Endodermal cell (in vitro differentiated cells): ENCODE measurements around the gene AKR1E2. TPM values are rescaled to one million over a fixed set of nuclear protein-coding genes. Genes with fewer than 3 reads are reported as not detected.

ENCODE experiments used
- DNase-seq: peaks from one replicate; pipeline ENCODE4 v3.0.0-alpha.2; 2017
- H3K27ac ChIP-seq: 2 replicates; pipeline ENCODE4 v1.5.1; 2013; ENCODE audit warnings: mild to moderate bottlenecking, low read depth, low read length, moderate library complexity
- H3K27me3 ChIP-seq: 2 replicates; pipeline ENCODE4 v1.6.1; 2013; ENCODE audit warnings: mild to moderate bottlenecking, low read length, moderate library complexity; ENCODE audit not compliant: insufficient read depth, control insufficient read depth, poor library complexity, severe bottlenecking
- H3K36me3 ChIP-seq: 2 replicates; pipeline ENCODE4 v1.7.0; 2013; ENCODE audit warnings: mild to moderate bottlenecking, low read length, moderate library complexity; ENCODE audit not compliant: control insufficient read depth, insufficient read depth
- H3K4me1 ChIP-seq: one replicate; pipeline ENCODE4 v1.7.0; 2013; ENCODE audit warnings: low read length; ENCODE audit not compliant: control insufficient read depth, insufficient read depth
- H3K4me3 ChIP-seq: 2 replicates; pipeline ENCODE4 v1.5.1; 2013; ENCODE audit warnings: mild to moderate bottlenecking, low read length, moderate library complexity
- H3K9ac ChIP-seq: 2 replicates; pipeline ENCODE4 v1.6.1; 2013; ENCODE audit warnings: mild to moderate bottlenecking, low read length, moderate library complexity; ENCODE audit not compliant: poor library complexity, severe bottlenecking; ENCODE audit errors: extremely low read depth
- H3K9me3 ChIP-seq: 2 replicates; pipeline ENCODE4 v1.6.1; 2013; ENCODE audit warnings: mild to moderate bottlenecking, low read length, moderate library complexity; ENCODE audit not compliant: control insufficient read depth
- H3K27ac Mint-ChIP-seq: 2 replicates; pipeline ENCODE4 v1.8.0; 2020; ENCODE audit warnings: mixed read lengths
- H3K27me3 Mint-ChIP-seq: 2 replicates; pipeline ENCODE4 v1.8.0; 2021; ENCODE audit warnings: mild to moderate bottlenecking, mixed read lengths; ENCODE audit not compliant: insufficient read depth
- H3K36me3 Mint-ChIP-seq: 2 replicates; pipeline ENCODE4 v1.8.0; 2020; ENCODE audit warnings: low read depth, mixed read lengths
- H3K4me1 Mint-ChIP-seq: 2 replicates; pipeline ENCODE4 v1.8.0; 2020; ENCODE audit warnings: mixed read lengths
- H3K4me3 Mint-ChIP-seq: 2 replicates; pipeline ENCODE4 v1.8.0; 2020; ENCODE audit warnings: mild to moderate bottlenecking, moderate library complexity, mixed read lengths
- H3K9me3 Mint-ChIP-seq: 2 replicates; pipeline ENCODE4 v1.8.0; 2020; ENCODE audit warnings: mild to moderate bottlenecking, mixed read lengths
- CTCF ChIP-seq: fragments of 200-600 bp; sonication (generic); conservative IDR thresholded peaks from 2 replicates; pipeline ENCODE4 v1.5.0; 2021; ENCODE audit warnings: antibody characterized with exemption, mild to moderate bottlenecking
- WGBS, 2 experiments: methylation state at CpG; one replicate each; pipeline versions ENCODE4 v1.1.5 to v1.1.7; 2013; ENCODE audit warnings: missing lambda C conversion rate in 2 of 2, mixed read lengths in 1 of 2; ENCODE audit not compliant: insufficient coverage in 1 of 2, insufficient read length in 1 of 2; 5-methylcytosine and 5-hydroxymethylcytosine counted together
- total RNA-seq, 2 donors: library from RNA; stranded (reverse); fragmentation: NEBNext Ultra II Directional in 1 of 2; extraction: Animal tissue kit (Norgen Biotek cat#: 25700) in 1 of 2; gene quantifications; 2 replicates in 1 of 2; 3 replicates in 1 of 2; pipeline ENCODE4 v1.2.1, GENCODE V29; 2021

Gene AKR1E2
- total RNA-seq, 2 donors from 2014 or later: 5.7 to 6.4 TPM

GRCh38 chr10:4867109-4867519, 41.1 kb downstream of the AKR1E2 start:
- H3K27me3 Mint-ChIP-seq: no peaks in the 10 kb centered on the region
- Histone ChIP-seq H3K36me3 (no peaks in the 10 kb centered on the region), H3K4me3 (no peak overlapping the region), H3K9ac (no peak overlapping the region), H3K27me3 (no peaks in the 10 kb centered on the region), H3K27ac (no peak overlapping the region), H3K4me1 (no peaks in the 10 kb centered on the region), H3K9me3 (no peaks in the 10 kb centered on the region)
- H3K4me1 Mint-ChIP-seq: no peaks in the 10 kb centered on the region
- TF ChIP-seq CTCF: no peak
- H3K9me3 Mint-ChIP-seq: no peaks in the 10 kb centered on the region
- WGBS, 2 experiments: 91% methylated on average over 2 of the region's 2 CpGs; no CpG with 5 or more reads in 1 of the 2 experiments
- DNase-seq: no peak
- H3K4me3 Mint-ChIP-seq: no peak overlapping the region
- no peaks in the 10 kb centered on the region for H3K36me3 Mint-ChIP-seq
- no peak overlapping the region for H3K27ac Mint-ChIP-seq

GRCh38 chr10:4867520-4868356, 41.7 kb downstream of the AKR1E2 start:
- Histone ChIP-seq H3K4me3 (no peak overlapping the region), H3K4me1 (no peaks in the 10 kb centered on the region), H3K27ac (no peak overlapping the region), H3K9me3 (no peaks in the 10 kb centered on the region), H3K36me3 (no peaks in the 10 kb centered on the region), H3K27me3 (no peaks in the 10 kb centered on the region), H3K9ac (no peak overlapping the region)
- no peak for DNase-seq
- Mint-ChIP-seq H3K27ac (no peak overlapping the region), H3K4me1 (no peaks in the 10 kb centered on the region), H3K27me3 (no peaks in the 10 kb centered on the region), H3K36me3 (no peaks in the 10 kb centered on the region), H3K4me3 (no peak overlapping the region), H3K9me3 (no peaks in the 10 kb centered on the region)
- WGBS, 2 experiments: 83 to 89% methylated on average over 8 to 9 of the region's 9 CpGs
- no peak for TF ChIP-seq CTCF

GRCh38 chr10:4868357-4868657, 42.3 kb downstream of the AKR1E2 start:
- Mint-ChIP-seq H3K36me3 (no peaks in the 10 kb centered on the region), H3K9me3 (no peaks in the 10 kb centered on the region), H3K4me1 (no peaks in the 10 kb centered on the region), H3K27me3 (no peaks in the 10 kb centered on the region), H3K4me3 (no peak overlapping the region), H3K27ac (no peak overlapping the region)
- no peaks in the 10 kb centered on the region for H3K9me3 ChIP-seq
- H3K4me3 ChIP-seq: no peak overlapping the region
- DNase-seq: no peak
- TF ChIP-seq CTCF: no peak
- H3K4me1 ChIP-seq: no peaks in the 10 kb centered on the region
- 96% methylated on average over 3 of the region's 3 CpGs; no CpG with 5 or more reads in 1 of the 2 experiments for WGBS, 2 experiments
- no peaks in the 10 kb centered on the region for H3K27me3 ChIP-seq
- no peak overlapping the region for H3K27ac ChIP-seq
- no peak overlapping the region for H3K9ac ChIP-seq
- no peaks in the 10 kb centered on the region for H3K36me3 ChIP-seq
